ENCODE results near the gene DDX18. TPM values are rescaled to one million over a fixed set of nuclear protein-coding genes. Genes with fewer than 3 reads are reported as not detected.
"Not testable (repeated sequence)": the region's sequence is repeated elsewhere in the genome, so short reads cannot be mapped to it uniquely, and the experiment has no call there.

Gene DDX18
- polyA plus RNA-seq (2014; cell fraction: cytosol; rRNA removed), result 75.9 and 81.3 TPM in 2 replicates
- 71.2 and 73.1 TPM in 2 replicates for polyA plus RNA-seq (2014; cell fraction: nucleus; rRNA removed)

- peak; percentile 98 for DNase-seq (ENCODE audit: low spot score)
Observed at GRCh38 chr2:117814417-117815264, at the start of gene DDX18. Gene DDX18 (plus strand): TSS chr2:117814691. CDS start chr2:117814778, 87 bp downstream.

DNA sequence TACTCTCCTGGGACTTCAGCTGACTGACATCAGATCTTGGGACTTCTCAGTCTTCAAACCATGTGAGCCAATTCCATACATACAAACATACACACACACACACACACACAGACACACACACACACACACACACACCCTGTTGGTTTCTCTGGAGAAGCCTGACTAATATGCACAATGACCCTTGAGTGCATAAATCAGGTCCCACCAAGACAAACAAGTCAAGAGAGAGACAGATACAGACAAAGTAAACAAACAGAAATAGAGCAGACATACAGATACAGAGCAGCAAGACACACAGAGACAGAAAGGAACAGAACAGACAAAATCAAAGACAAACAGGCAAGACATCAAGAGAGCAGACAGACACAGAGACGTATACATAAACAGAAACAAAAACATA, 43.8 kb upstream of the DDX18 start:
- no peak for DNase-seq (ENCODE audit: low spot score)

GRCh38 chr2:117771969-117772630, 42.4 kb upstream of the DDX18 start:
- peak; percentile 22 for DNase-seq (ENCODE audit: low spot score)

DNA sequence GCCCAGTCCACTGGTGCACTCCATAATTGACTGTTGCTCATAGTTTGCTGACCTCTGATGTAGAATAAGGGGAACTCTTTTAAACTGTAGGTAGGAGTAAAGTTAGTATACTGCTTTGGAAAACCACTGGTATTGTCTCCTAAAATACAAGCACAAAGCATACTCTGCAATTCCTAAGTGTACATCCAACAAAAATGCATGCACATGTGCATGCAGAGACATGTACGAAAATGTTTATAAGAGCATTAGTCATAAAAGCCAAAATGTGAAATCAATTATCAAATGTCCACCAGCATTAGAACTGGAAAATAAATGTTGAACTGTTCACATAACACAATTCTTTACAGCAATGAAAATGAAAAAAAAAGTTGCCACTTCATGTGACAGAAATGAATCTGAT, 39.8 kb upstream of the DDX18 start:
- no peak for DNase-seq (ENCODE audit: low spot score)

DNA sequence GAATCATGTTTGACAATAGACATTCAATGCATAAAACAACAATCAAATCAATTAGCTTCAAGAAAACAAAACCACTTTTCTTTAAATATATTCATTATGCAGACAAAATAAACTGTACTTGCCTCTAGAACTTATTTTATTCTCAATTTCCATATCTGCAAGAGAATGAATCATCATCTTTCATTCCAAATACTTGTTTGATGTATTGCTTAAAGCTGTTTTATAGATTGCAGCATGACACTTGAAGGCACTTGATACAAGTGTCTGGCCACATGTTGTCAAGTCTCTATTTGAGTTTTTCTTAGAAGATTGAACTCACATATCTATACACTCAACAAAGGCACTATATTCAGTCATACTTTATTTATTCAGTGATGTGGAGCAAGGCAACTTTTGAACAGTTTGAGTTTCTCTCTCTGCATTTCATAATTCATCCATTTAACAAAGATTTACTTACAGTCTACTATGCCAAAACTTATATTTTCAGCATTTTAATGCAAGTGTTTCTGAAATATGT, 38.7 kb upstream of the DDX18 start:
- no peak for DNase-seq (ENCODE audit: low spot score)

DNA sequence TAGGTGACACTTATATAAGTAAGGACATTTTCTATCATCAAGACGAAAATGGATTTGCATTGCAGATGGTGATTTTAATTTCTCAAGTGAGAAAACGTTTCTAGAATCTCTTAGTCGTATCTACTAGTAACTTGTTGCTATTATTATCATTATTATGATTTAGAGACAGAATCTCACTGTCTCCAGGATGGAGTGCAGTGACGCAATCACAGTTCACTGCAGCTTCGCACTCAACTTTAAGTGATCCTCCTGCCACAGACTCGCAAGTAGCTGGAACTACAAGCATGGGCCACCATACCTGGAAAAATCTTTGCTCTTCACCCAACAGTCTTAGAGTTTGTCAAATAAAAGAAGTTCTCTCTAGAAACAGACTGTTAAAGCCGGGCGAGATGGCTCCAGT, 37.6 kb upstream of the DDX18 start:
- DNase-seq (ENCODE audit: low spot score), result no peak

DNA sequence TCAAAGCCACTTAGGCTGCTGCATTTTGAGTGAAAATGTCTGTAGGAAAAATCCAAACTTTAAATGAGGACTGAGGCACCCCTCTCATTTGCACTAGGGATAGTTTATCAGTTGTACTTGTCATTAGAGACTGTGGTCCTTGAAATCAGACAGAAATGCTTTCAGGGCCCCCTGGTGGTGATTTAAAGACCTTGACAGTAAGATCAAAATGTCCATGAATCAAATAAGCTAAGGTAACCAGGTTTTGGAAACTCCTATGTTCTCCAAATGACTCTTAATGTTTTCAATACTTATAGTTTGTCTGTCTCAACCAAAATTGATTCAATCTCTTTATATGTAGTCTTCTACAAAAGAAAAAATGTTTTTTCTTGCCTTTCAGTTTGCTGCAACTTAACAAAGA, 28.8 kb upstream of the DDX18 start:
- DNase-seq (ENCODE audit: low spot score), result peak; percentile 62

DNA sequence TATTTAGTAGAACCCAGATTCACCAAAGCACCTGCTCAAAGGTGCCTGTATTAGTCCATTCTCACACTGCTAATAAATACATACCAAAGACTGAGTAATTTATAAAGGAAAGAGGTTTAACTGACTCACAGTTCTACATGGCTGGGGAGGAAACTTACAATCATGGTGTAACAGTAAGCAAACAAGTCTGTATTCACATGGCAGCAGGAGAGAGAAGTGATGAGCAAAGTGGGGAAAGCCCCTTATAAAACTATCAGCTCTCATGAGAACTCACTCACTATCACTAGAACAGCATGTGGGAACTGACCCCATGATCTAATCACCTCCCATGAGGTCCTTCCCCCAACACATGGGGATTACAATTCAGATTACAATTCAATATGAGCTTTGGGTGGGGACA, 28.0 kb upstream of the DDX18 start:
- no peak for DNase-seq (ENCODE audit: low spot score)

DNA sequence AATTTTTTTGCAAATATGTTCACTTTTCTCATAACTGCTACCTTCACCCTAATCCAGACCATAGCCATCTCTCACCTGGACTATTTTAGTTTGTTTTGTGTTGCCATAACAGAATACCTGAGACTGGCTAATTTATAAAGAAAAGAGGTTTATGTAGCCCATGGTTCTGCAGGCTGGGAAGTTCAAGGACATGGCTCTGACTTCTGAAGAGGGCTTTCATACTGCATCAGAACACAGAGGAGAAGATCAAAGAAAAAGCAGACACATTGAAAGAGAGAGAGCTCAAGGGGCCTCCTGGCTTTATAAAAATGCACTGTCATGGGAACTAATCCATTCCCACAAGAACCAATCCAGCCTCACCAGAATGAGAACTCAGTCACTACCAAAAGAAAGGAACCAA, 25.0 kb upstream of the DDX18 start:
- DNase-seq (ENCODE audit: low spot score), result no peak

DNA sequence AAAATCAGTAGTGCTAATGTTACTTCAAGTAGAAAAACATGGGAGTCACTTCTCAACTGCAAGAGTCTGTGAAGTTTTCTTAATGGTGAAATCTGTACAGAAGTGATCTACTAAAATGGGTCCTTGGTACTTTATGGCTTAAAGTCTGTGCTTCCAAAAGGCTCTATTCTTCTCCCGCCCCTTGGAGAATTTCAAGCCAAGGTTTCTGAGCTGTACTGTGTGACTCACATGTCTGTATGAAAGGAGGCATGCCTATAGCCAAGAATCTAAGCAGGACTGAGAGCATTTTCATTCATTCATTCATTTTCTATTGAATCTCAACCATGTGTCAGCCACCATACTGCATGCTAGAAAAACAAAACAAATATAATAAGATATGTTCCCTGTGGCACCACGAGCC, 19.8 kb upstream of the DDX18 start:
- DNase-seq (ENCODE audit: low spot score), result no peak

- DNase-seq (ENCODE audit: low spot score), result no peak
Observed at GRCh38 chr2:117801826-117802225, 12.7 kb upstream of the DDX18 start.

GRCh38 chr2:117803644-117804325, 10.7 kb upstream of the DDX18 start:
- peak; percentile 34 for DNase-seq (ENCODE audit: low spot score)

DNA sequence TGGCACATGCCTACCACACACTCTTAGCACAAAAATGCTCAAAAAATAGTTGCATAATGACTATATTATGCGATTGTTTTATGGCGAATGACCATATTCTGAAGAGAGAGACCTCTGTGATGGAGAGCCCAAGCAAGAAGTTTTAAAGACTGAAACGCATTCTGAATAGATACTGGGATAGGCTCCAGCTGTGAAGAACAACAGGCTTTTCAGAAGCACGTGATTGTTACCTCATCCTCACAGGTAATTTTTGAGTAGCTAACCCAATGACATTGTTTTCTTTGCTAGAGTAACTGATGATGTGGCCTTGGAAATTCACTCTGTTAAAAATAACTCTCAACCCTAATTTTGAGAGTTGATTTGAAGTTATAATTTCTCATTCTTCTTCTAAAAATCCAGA, 2.0 kb upstream of the DDX18 start:
- DNase-seq (ENCODE audit: low spot score), result no peak

DNA sequence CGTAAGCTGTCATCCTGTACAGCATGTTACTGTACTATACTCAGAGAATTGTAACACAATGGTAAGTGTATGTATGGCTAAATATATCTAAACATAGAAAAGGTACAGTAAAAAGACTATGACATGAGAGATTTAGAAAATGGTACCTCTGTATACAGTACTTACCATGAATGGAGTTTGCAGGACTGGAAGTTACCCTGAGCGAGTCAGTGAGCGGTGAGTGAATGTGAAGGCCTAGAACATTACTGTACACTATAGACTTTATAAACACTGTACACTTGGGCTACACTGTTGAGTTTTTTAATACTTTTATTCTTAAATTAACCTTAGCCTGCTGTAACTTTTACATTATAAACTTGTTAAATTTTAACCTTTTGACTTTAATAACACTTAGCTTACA, 1.5 kb downstream of the DDX18 start:
- no peak for DNase-seq (ENCODE audit: low spot score)

DNA sequence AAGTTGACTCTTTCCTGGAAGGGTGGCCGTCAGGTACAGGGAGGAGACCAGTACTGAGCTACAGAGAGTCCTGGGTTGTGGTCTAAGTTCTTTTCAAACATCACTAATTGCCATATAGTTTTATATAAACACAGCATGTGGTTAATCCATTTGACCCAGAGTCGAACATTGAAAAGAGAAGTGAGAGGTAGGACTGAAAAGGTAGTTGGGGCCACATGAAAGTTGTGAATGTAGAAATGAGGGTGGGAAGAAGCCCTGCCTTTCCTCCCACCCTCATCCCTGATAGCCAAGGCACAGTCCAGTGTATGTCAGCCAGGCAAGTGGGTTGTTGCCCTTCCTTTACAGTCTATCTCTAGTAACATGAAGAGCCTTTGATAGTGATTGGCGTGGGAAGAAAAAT, 4.4 kb downstream of the DDX18 start:
- no peak for DNase-seq (ENCODE audit: low spot score)

GRCh38 chr2:117820444-117820843, 6.0 kb downstream of the DDX18 start:
- DNase-seq (ENCODE audit: low spot score), result no peak

DNA sequence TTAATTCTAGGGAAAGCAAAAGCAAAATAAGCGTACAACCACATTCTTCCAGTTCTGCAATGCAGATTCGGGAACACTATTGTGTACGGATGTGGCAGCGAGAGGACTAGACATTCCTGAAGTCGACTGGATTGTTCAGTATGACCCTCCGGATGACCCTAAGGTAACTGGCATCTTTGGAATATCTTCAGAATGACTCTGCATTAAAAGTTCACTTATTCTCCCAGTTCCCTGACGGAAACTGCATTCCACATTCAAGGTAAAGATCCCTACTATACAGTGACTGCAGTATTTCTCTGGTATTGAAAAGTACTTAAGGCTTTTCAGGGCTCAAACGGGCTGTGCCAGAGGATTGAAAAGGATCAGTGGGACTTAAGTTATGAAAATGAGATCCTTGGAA, 10.9 kb downstream of the DDX18 start:
- no peak for DNase-seq (ENCODE audit: low spot score)

DNA sequence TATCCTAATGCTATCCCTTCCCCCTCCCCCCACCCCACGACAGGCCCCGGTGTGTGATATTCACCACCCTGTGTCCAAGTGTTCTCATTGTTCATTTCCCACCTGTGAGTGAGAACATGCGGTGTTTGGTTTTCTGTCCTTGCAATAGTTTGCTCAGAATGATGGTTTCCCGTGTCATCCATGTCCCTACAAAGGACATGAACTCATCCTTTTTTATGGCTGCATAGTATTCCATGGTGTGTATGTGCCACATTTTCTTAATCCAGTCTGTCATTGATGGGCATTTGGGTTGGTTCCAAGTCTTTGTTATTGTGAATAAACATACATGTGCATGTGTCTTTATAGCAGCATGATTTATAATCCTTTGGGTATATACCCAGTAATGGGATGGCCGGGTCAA, 13.0 kb downstream of the DDX18 start:
- DNase-seq (ENCODE audit: low spot score), result not testable (repeated sequence)

DNA sequence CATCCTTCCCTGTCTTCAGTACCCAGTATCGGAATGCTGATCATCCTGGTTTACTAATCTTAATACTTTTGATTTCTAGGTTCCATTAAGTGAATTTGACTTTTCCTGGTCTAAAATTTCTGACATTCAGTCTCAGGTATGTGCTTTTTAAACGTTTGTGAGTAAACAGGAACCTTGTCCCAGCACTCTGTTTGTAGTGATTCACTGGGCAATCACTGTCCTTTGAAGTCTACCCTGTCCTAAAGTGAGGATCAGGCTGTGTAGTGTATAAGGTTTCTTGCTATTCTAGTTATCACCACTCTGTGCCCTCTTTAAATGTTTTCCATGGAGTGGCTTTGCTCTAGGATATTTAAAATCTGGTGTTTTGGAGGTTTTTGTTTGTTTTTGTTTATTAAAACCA, 14.4 kb downstream of the DDX18 start:
- DNase-seq (ENCODE audit: low spot score), result no peak

GRCh38 chr2:117832332-117832731, 17.8 kb downstream of the DDX18 start:
- DNase-seq (ENCODE audit: low spot score), result no peak

DNA sequence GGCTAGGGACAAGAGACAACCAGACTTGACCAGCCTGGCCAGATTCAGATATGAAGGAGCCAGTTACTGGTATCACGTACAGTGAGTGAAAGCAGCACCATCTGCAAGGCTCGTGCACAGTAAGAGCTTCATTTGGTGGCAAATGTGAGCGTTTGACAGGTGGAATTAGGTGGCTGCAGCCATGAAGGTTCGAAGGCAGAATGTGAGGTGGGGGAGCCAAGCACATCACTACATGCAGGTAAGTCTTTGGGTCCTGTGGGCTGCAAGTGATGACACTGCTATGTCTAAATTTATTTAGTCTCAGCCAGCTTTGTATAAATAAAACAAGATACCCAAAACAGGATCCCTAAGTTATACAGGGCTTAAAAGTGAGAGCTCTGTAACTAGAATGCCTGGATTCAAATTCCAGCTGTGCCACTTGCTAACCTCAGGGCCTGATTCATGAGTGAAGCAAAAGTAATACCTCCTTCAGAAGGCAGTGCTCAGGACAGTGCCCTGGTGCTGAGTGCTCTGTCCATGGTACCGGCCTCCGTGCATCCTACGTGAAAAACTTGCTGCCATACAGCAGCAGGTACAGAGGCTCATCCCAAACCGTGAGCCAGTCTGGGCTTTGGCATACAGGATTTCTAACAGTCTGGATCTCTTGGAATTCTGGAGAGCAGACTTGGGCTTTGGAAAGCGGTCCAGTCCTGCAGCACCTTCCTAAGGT, 18.6 kb downstream of the DDX18 start:
- DNase-seq (ENCODE audit: low spot score), result no peak

DNA sequence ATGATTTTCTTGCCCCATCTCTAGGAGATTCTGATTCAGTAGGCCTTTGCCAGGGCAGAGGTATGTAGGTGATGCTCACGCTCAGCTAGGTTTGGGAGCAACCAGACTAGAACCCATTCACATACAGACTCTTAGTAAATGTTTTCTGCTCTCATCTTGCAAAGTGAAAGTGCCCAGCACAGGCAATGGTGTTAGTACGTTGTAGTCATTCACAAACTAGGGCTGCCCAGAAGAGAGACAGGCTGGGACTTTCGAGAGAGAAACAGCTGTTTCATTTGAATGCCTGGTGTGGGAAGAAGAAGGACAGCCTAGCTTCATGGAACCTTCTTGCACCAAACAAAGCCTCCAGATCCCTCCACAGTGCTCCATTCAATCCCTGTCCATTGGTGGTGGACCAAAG, 19.4 kb downstream of the DDX18 start:
- no peak for DNase-seq (ENCODE audit: low spot score)

All from SK-N-DZ (cell line).